Duodenal mucosa (tissue), 2 donors: ENCODE data around the gene DNAJC5G.
"Not testable (repeated sequence)": the region's sequence is repeated elsewhere in the genome, so short reads cannot be mapped to it uniquely, and the experiment has no call there.

Experiments
- H3K27ac ChIP-seq: one replicate; pipeline ENCODE4 v1.7.0; 2013; ENCODE audit warnings: low read depth, low read length
- H3K27me3 ChIP-seq, 2 donors: one replicate each; pipeline ENCODE4 v1.7.0; 2013; ENCODE audit warnings: low read length in 2 of 2, control low read depth in 1 of 2; ENCODE audit not compliant: insufficient read depth in 2 of 2, control insufficient read depth in 1 of 2
- H3K36me3 ChIP-seq, 2 donors: one replicate each; pipeline ENCODE4 v1.7.0; 2013; ENCODE audit warnings: low read length in 2 of 2, control low read depth in 1 of 2; ENCODE audit not compliant: insufficient read depth in 2 of 2, control insufficient read depth in 1 of 2
- H3K4me1 ChIP-seq, 2 donors: one replicate each; pipeline ENCODE4 v1.7.0; 2013; ENCODE audit warnings: low read length in 2 of 2, control low read depth in 1 of 2; ENCODE audit not compliant: insufficient read depth in 2 of 2, control insufficient read depth in 1 of 2
- H3K4me3 ChIP-seq, 2 donors: one replicate each; pipeline ENCODE4 v1.7.0; 2013; ENCODE audit warnings: low read length in 2 of 2, low read depth in 1 of 2
- H3K9ac ChIP-seq, 2 donors: one replicate each; pipeline ENCODE4 v1.7.0; 2013; ENCODE audit warnings: low read length in 2 of 2, low read depth in 1 of 2
- H3K9me3 ChIP-seq, 2 donors: one replicate each; pipeline ENCODE4 v1.7.0; 2013; ENCODE audit warnings: low read length in 2 of 2, control low read depth in 1 of 2; ENCODE audit not compliant: control insufficient read depth in 1 of 2

Gene DNAJC5G

DNA sequence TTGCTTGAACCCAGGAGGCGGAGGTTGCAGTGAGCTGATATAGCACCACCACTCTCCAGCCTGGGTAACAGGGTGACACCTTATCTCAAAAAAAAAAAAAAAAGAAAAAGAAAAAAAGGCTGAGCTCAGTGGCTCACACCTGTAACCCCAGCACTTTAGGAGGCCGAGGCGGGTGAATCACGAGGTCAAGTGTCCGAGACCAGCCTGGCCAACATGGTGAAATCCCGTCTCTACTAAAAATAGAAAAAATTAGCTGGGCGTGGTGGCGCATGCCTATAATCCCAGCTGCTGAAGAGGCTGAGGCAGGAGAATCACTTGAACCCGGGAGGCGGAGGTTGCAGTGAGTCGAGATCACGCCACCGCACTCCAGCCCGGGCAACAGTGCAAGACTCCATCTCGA is 44.6 kb downstream of the DNAJC5G start:
- H3K27ac ChIP-seq, H3K36me3 ChIP-seq, H3K9ac ChIP-seq, H3K4me3 ChIP-seq, H3K9me3 ChIP-seq, H3K27me3 ChIP-seq: not testable (repeated sequence)
- H3K4me1 ChIP-seq: peaks cover 20 to 23% of the 10 kb centered on the region in 2 donors

DNA sequence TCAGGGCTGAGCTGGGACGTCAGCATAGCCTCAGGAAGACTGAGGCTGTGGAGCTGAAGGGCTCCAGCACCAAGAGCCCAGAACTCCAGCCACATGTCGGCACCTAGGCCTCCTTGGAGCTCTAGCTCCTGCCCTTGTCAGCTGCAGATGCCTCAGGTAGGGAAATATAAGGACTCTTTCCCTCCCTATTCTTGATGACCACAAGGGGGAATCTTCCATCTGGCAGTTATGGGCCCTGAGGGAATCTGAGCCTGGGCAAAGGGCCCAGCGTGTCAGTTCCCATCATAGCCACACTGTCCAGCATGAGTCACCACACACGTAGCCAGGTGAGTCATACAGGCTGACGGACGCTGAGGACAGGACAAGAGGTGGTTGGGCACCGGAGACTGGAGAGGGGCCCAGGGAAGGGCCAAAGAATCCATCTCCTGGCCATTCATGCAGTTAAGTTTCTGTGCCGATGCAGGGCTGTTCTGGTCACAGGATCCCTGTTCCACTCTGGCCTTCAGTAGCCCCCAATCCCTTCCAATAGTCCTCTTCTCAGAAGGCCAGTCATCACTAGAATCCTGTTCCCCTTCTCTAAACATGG is 45.8 kb downstream of the DNAJC5G start:
- H3K9ac ChIP-seq: no peak overlapping the region
- H3K27ac ChIP-seq: no peak overlapping the region

DNA sequence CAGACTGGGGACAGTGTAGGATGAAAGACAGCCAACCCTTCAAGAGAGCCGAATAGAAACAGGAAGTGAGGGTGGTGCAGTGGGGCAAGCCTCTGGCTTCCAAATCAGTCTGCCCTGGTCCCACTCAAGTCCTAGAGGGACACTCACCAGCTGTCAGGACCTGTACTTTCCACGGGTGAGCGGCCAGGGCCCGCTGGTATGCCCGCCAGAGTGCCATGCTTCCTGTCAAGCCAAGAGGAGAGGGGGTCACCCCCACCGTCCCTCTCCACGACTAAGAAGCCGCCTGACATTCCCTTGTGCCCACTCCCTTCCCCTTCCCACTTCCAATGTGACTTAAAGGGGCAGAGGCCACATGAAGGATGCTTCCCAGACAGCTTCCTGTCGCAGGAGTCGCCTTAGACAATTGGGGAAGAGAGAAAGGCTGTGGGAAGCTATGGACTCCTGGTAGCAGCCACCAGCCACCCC is 47.1 kb downstream of the DNAJC5G start:
- Histone ChIP-seq H3K4me3 (peak overlapping the region; percentile 82 to 92), H3K4me1 (peaks cover 20 to 23% of the 10 kb centered on the region in 2 donors), H3K27me3 (no peaks in the 10 kb centered on the region), H3K36me3 (peaks cover 13 to 14% of the 10 kb centered on the region in 2 donors), H3K9me3 (no peaks in the 10 kb centered on the region), H3K27ac (peak overlapping the region; percentile 3), H3K9ac (peak overlapping the region; percentile 97 to 99)

More for the DNA sequence above, 45.8 kb downstream of the DNAJC5G start:
- no peaks in the 10 kb centered on the region for H3K9me3 ChIP-seq
- H3K4me3 ChIP-seq: no peak overlapping the region
- H3K27me3 ChIP-seq: no peaks in the 10 kb centered on the region
- peaks cover 2% of the 10 kb centered on the region in 2 donors for H3K36me3 ChIP-seq
- peaks cover 20 to 23% of the 10 kb centered on the region in 2 donors for H3K4me1 ChIP-seq

DNA sequence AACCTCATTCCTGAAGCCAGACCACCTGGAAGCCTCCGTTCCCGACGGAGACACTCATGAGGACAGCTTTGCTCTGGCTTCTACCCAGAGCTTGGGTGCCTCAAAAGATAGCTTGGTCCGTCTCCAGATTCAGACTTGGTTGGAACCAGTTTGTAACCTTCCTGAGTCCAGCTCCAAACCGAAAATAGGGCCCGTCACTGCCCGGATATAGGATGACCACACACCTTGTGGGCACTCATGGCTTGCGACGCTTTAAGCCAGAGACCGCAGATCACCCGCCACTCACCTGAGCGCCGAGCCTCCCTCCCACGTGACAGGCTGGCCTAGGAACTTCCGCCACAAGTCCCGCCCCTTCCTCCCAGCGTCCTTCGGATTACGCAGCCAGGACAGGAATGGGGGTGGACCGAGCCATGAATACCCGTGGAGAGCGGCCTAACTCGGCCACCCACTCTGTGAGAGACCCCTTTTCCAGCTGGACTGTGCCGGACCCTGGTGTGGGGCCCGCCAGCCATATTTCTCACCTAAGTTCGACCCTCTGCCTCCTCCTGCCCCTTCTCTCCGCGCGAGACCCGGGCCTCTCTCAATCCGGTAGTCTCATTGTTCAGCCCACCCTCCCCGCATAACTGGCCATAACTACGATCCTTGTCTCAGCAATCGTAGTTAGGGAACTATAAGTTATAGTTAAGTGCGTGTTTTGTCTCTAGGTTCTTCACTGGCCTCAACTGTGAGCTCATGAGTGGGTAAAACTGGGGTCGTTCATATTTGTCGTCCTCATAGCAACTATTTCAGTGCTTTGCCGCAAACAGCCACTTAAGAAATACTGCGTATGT is 47.7 kb downstream of the DNAJC5G start, which contains the start of gene MPV17:
MPV17 (minus strand) TSS at position 332 of the 830 bp plus-strand sequence. CDS start 580 bp downstream, outside the sequence.
- peak within 1 kb of the TSS; percentile 82 to 92 for H3K4me3 ChIP-seq
- H3K9me3 ChIP-seq: no peaks in the 10 kb centered on the region
- peak within 1 kb of the TSS; percentile 97 to 99 for H3K9ac ChIP-seq
- H3K4me1 ChIP-seq: peaks cover 20 to 23% of the 10 kb centered on the region in 2 donors
- H3K36me3 ChIP-seq: peaks cover 16 to 18% of the 10 kb centered on the region in 2 donors
- no peaks in the 10 kb centered on the region for H3K27me3 ChIP-seq
- peak within 1 kb of the TSS; percentile 89 for H3K27ac ChIP-seq

DNA sequence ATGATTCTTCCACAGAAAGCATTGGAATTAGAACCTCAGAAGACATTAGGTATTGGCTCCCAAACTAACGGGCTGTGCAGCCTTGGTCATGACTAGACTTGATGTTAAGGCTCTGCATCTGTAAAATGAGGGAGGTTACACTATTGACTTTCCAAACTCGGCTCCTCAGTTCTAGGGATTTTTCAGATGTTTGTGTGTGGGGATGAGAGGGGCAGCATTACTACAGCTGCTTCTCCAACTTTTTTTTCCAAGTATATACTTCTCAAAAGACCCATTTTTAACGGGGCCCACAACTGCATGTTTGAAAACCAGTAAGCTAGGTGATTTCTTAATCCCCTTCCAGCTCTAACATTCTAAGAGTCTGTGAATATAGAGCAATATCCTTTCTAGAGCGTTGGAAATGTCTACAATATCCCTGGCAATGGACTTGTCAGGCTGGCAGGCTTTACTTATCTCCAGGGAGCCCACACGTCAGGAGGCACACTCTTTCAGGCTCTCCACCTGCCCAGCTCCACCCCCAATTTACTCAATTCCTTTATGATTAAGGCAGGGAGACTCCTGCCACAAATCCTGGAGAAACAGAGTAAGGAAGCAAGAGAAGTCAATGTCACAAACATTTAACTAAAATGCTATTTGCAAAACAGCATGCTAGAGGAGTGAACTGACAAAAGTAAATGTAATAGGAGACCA is 48.5 kb downstream of the DNAJC5G start:
- Histone ChIP-seq H3K27me3 (no peaks in the 10 kb centered on the region), H3K9ac (peak overlapping the region; percentile 97 to 99), H3K4me1 (peaks cover 20 to 23% of the 10 kb centered on the region in 2 donors), H3K4me3 (peak overlapping the region; percentile 82 to 92), H3K9me3 (no peaks in the 10 kb centered on the region), H3K36me3 (peaks cover 24 to 25% of the 10 kb centered on the region in 2 donors), H3K27ac (peak overlapping the region; percentile 89)

DNA sequence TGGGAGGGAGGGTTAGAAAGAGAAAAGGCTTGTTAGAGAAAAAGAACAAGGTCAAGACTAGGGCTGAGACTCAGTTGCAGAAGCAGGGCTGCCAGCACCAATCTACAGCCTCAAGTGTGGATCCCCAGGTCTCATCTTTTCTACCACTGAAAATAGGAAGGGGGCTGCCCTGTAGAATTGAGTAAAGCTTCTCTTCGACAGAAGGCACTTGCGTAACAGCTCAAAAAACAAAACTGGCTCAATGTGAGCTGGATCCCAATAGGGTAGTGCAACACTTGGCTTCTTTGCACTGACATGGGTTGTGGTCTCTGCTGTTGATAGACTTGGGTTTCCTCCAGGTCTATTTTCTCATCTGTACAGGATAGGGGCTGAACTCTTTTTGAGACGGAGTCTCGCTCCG is 49.5 kb downstream of the DNAJC5G start:
- Histone ChIP-seq H3K36me3 (peaks cover 30 to 34% of the 10 kb centered on the region in 2 donors), H3K4me3 (no peak overlapping the region), H3K27me3 (no peaks in the 10 kb centered on the region), H3K4me1 (peaks cover 20 to 23% of the 10 kb centered on the region in 2 donors), H3K9ac (no peak overlapping the region), H3K27ac (no peak overlapping the region), H3K9me3 (no peaks in the 10 kb centered on the region)
